WI38 (cell line): ENCODE results near the gene CDC6.

Experiments
- H3K4me3 ChIP-seq: 2 replicates; pipeline ENCODE4 v1.5.1; 2011; ENCODE audit warnings: low read depth, mild to moderate bottlenecking, control low read depth, low read length
- TF ChIP-seq, protein P1 (sequence below): IDR thresholded peaks from 2 replicates; pipeline ENCODE4 v1.5.1; 2012; ENCODE audit warnings: low read depth, mild to moderate bottlenecking, control low read depth, low read length

CDC6 gene

DNA sequence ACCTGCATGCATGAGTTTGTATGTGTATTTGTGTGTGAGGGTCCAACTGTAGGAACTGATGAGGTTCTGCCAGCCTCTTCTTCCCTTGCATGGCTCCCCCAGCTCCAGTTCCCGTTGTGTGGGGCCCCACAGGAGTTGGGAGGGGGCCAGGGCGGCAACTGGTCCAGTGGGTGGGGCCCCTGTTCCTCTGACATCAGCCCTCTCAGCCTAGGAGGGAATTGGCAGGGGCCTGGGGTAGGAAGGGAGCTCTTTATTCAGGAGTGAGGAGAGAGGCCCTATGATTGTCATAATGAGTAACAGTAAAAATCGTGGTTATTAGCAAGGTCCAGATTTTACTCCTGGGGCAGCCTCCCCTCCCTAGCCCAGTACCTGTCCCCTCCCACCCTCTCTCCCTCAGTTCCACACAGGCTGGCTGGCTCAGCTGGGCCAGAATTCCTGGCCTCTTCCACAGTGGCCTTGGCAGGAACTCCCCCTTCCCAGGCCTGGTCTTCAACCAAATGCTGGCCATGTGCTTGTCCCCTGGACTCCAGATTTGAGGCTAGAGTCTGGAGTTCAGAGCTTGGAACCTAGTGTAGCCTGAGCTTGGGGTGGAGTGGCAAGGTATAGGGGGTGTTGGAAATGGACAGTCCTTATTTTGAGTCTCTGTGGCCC lies 40.2 kb downstream of the CDC6 start:
- H3K4me3 ChIP-seq = no peak overlapping the region
- TF ChIP-seq, protein P1, sequence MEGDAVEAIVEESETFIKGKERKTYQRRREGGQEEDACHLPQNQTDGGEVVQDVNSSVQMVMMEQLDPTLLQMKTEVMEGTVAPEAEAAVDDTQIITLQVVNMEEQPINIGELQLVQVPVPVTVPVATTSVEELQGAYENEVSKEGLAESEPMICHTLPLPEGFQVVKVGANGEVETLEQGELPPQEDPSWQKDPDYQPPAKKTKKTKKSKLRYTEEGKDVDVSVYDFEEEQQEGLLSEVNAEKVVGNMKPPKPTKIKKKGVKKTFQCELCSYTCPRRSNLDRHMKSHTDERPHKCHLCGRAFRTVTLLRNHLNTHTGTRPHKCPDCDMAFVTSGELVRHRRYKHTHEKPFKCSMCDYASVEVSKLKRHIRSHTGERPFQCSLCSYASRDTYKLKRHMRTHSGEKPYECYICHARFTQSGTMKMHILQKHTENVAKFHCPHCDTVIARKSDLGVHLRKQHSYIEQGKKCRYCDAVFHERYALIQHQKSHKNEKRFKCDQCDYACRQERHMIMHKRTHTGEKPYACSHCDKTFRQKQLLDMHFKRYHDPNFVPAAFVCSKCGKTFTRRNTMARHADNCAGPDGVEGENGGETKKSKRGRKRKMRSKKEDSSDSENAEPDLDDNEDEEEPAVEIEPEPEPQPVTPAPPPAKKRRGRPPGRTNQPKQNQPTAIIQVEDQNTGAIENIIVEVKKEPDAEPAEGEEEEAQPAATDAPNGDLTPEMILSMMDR = no peak

DNA sequence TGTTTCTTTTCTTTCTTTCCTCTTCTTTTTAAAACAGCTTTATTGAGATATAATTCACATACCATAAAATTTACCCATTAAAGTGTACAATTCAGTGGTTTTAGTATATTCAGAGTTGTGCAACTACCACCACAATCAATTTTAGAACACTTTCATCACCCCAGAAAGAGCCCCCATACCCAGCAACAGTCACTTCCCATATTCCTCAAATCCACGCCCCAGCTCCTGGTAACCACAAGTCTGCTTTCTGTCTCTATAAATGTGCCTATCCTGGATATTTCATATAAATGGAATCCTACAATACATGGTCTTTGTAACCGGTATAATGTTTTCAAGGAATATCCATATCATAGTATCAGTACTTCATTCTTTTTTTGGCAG lies 40.7 kb downstream of the CDC6 start:
- no peak overlapping the region for H3K4me3 ChIP-seq
- TF ChIP-seq, protein P1 = no peak

DNA sequence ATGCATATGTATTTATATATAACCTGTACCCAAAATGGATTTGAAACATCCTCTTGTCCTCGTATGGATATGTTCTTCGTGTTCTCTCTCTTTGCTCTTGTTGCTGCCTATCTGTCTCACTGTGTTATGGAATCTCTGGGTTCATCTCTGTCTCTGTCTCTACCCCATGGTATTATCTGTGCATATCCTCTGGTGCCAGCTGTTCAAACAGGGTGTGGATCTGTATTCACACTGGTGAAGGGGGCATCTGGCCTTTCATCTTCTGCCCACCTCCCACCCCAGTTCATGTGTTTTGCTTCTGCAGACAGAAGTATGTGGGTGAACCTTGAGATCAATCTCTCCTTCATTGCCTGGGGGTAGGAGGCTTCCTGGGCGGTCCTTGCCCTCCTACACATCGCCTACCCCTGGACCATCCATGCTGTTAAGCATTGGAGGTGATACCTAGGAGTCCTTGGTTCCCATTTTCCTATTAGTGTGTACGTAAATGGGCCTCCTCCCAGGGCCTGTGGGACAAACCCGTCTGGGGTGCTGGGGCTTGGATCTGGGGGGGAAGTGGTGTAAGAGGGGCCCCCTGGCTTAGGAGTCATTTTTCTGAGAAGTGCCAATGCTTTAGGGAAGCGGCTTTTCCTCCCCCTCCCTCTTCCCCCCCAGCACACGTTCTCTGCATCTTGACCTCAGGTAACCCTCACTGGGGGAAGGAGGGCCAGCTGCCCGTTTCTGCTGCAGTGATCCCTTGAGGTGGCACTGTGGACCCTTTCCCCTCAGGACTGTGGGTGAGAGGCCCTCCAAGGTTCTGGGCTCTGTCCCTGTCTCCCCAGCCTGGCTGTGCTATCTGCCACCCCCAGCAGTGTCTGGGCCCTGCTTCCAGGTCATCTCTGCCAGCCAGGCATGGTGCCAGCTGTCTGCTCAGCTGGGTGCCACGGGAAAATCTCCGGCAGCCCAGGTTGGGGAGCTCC lies 42.4 kb downstream of the CDC6 start:
- TF ChIP-seq, protein P1 = no peak
- no peak overlapping the region for H3K4me3 ChIP-seq

DNA sequence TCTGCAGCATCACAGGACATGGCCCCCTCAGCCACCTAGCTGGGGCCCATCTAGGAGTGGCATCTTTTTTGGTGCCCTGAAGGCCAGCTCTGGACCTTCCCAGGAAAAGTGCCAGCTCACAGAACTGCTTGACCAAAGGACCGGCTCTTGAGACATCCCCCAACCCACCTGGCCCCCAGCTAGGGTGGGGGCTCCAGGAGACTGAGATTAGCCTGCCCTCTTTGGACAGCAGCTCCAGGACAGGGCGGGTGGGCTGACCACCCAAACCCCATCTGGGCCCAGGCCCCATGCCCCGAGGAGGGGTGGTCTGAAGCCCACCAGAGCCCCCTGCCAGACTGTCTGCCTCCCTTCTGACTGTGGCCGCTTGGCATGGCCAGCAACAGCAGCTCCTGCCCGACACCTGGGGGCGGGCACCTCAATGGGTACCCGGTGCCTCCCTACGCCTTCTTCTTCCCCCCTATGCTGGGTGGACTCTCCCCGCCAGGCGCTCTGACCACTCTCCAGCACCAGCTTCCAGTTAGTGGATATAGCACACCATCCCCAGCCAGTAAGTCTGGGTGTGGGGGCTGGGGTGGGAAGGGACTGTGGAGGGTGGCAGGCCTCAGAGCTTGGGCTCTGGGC lies 43.3 kb downstream of the CDC6 start:
- TF ChIP-seq, protein P1 = no peak
- H3K4me3 ChIP-seq = no peak overlapping the region

DNA sequence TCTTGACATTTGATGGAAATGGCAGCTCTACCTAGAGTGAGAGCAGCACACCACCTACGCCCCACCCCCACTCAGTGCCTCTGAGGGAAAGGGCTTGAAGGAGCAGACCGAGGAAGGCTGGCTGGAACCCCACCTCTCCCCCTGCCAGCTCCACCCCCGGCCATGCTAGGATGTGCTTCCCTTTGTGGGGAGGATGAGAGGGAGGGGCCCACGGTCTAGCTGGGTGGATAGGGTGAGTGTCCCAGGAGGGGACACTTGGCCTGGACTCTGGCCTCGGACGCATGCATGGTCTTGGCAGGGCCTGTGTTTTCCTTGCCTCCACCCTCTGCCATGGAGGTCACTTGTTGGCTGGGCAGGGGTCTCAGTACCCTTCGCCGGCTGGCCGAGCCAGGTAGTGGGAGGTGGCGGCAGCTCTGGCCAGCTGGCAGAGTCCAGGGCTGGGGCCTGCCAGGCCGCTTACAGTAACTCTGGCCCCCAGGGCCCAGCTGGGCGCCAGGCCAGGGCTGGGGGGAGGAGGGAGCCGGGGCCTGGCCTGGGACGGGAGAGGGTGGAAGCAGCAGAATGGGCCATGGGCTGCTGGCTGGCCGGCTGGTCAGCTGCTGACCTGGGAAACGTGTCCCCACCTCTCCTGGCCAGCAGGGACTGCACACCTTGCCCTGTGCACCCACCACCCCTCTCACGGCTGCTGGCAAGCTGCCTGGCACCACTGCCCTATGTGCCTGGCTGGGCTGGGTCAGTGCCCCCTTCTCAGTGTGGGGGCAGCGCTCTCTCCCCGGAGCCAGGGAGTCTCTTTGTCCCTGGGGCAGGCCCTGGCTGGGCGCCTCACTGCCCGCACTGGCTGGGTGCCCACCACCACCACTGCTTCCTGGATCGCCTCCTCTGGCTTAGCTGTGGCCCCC lies 44.3 kb downstream of the CDC6 start:
- TF ChIP-seq, protein P1 = no peak
- no peak overlapping the region for H3K4me3 ChIP-seq

DNA sequence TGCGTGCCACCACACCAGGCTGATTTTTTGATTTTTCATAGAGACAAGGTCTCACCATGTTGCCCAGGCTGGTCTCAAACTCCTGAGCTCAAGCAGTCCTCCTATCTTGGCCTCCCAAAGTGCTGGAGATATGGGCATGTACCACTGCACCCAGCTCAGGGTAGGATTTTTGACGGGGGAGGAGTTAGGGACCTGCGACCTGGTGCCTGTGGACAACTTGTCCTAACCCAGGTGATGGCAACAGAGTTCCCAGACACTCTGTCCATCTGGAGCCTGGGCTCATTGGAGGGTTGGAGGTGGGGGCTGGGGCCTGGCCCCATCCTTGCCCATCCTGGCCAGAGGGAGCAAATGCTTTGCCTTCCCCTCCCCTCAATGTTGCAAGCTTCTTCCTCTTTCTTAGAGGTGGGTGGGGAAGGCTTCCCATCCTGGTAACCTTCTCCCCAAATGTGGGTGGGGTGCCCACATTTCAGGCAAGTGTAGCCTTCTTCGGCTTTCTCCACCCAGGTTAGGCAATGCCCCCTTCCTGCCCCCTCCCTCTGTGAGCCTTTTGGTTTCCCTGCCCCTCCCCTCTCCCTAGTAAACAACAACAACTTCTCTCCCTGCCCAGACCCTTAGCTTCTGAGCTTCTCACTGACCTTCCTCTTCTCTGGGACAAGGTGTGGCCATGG lies 46.2 kb downstream of the CDC6 start:
- H3K4me3 ChIP-seq = no peak overlapping the region
- TF ChIP-seq, protein P1 = no peak
